Activated CD4-positive, alpha-beta T cell treated with anti-CD3 and anti-CD28 coated beads for 36 hours (primary cell): ENCODE measurements around the gene MICAL2. TPM values are rescaled to one million over a fixed set of nuclear protein-coding genes. Genes with fewer than 3 reads are reported as not detected.
A peak's percentile ranks its signal among the peaks of the same experiment; 100 is the strongest.

Source experiments
- ATAC-seq: fragments of 200-7000 bp; cut with Tn5 transposase; one replicate; pipeline ENCODE4 v1.10.0; 2021; ENCODE audit warnings: mild to moderate bottlenecking, moderate library complexity
- CTCF ChIA-PET: fragments of 350-600 bp; sonication (Branson Sonifier 250); formaldehyde crosslinking; loops from one replicate; lab custom pipeline; 2021; ENCODE audit warnings: antibody characterized with exemption; lab: Charles Lee
- POLR2A ChIA-PET: fragments of 350-600 bp; sonication (Branson Sonifier 250); formaldehyde crosslinking; loops from one replicate; lab custom pipeline; 2021; ENCODE audit warnings: antibody characterized with exemption, inconsistent platforms; lab: Charles Lee
- DNase-seq: peaks from one replicate; pipeline ENCODE4 v3.0.0-alpha.2; 2020
- H3K27ac Mint-ChIP-seq: one replicate; pipeline ENCODE4 v1.8.0; 2021; ENCODE audit warnings: mixed read lengths
- H3K27me3 Mint-ChIP-seq: one replicate; pipeline ENCODE4 v1.8.0; 2021; ENCODE audit warnings: mixed read lengths
- H3K36me3 Mint-ChIP-seq: one replicate; pipeline ENCODE4 v1.8.0; 2021; ENCODE audit warnings: low read depth, mixed read lengths
- H3K4me1 Mint-ChIP-seq: one replicate; pipeline ENCODE4 v1.8.0; 2021; ENCODE audit warnings: mixed read lengths
- H3K4me3 Mint-ChIP-seq: one replicate; pipeline ENCODE4 v1.8.0; 2021; ENCODE audit warnings: mild to moderate bottlenecking, moderate library complexity, mixed read lengths
- H3K9me3 Mint-ChIP-seq: one replicate; pipeline ENCODE4 v1.8.0; 2021; ENCODE audit warnings: low read depth, mixed read lengths
- intact Hi-C, 2 experiments: fragments of 100-400 bp; cut with DNase I in 1 of 2; cut with micrococcal nuclease in 1 of 2; formaldehyde crosslinking; loops; one replicate each; pipeline versions ENCODE4 v1.14.2 to v1.15.1; 2022 to 2024; cut with DNase I, micrococcal nuclease
- total RNA-seq, 2 experiments: library from RNA; stranded (reverse); gene quantifications; one replicate each; pipeline ENCODE4 v1.2.3, GENCODE V29; 2021

Gene MICAL2
- total RNA-seq, 2 experiments from 2014 or later, result 186 to 207 TPM

DNA sequence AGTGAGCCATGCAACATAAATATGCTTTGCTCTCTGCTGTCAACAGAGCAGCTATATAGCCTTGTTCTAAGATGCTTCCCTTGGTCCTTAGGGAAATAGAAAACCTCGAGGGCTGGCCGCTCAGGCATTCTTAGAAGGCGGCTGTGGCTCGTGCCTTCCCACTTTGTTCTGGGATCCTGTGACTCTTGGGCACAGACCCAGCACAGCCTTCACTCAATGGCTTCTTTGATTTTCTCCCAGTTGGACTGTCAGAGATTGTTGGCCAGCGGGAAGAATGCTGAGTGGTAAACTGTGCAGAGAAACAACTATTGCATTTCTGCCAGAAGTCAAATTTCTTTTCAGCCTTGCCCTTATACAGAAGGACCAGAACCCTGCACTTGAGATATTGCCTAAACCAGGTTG is 9.5 kb upstream of the MICAL2 start:
- DNase-seq, result no peak
- no peak overlapping the region for H3K27ac Mint-ChIP-seq
- ATAC-seq, result no peak
- H3K27me3 Mint-ChIP-seq, result peaks cover 5% of the 10 kb centered on the region
- peaks cover 5% of the 10 kb centered on the region for H3K4me1 Mint-ChIP-seq
- no peak overlapping the region for H3K4me3 Mint-ChIP-seq
- intact Hi-C loops, result no loop called here
- POLR2A ChIA-PET, result no interaction called here
- no peaks in the 10 kb centered on the region for H3K9me3 Mint-ChIP-seq
- H3K36me3 Mint-ChIP-seq, result no peaks in the 10 kb centered on the region
- CTCF ChIA-PET, result no interaction called here

- DNase-seq, result no peak
- Mint-ChIP-seq H3K36me3 (no peaks in the 10 kb centered on the region), H3K4me1 (peaks cover 5% of the 10 kb centered on the region), H3K27ac (no peak overlapping the region), H3K27me3 (peaks cover 5% of the 10 kb centered on the region), H3K4me3 (no peak overlapping the region), H3K9me3 (no peaks in the 10 kb centered on the region)
- intact Hi-C loops, result no loop called here
- ChIA-PET POLR2A (no interaction called here), CTCF (interaction anchor here (0.6 kb wide), 1 partner anchor 1265 kb away, joined by 4 read pairs; no protein-coding TSS in a partner anchor)
- no peak for ATAC-seq
Observed at GRCh38 chr11:12101318-12101717, 9.1 kb upstream of the MICAL2 start.

DNA sequence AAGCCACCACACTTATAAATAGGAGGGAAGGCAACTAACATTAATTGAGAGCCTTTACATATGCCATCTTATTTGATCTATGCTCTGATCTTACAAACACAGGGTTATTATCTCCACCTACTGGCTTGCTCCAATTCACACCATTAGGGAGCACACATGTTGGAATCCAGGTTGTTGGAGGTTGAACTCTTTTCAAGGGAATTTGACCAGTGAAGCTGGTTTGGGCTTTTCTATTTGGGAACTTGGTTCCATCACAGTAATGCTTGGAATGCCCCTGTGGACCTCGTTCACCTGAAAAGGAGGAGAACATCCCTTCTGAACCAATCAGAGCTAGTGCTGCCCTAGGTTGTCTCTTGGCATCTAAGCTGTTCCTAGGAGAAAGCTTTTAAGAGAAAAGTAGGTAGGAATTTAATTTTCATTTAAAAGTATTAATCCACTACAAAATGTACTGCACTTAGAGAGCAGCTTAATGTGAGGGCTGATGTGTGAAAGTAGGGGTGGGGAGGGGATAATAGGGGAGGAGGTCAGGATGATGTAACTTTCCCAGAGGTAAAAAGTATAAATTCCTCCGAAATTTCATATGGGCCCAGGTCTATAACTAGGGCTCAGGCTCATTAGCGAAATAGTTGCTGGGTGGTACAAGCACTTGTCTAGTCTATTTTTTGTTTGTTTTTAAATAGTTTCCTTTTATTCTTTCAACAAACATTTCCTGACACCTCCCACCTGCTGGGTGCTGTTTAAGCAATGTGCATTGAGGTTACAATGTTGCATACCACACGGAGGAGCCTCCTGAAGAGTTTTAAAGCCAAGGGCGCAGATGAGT is 7.6 kb upstream of the MICAL2 start:
- ChIA-PET POLR2A (no interaction called here), CTCF (interaction anchor here (1.0 to 2.2 kb wide), 4 partner anchors 12 to 179 kb away, joined by 3 to 11 read pairs (median 4); no protein-coding TSS in a partner anchor)
- peaks cover 5% of the 10 kb centered on the region for H3K27me3 Mint-ChIP-seq
- H3K9me3 Mint-ChIP-seq, result no peaks in the 10 kb centered on the region
- no peaks in the 10 kb centered on the region for H3K36me3 Mint-ChIP-seq
- no peak overlapping the region for H3K27ac Mint-ChIP-seq
- H3K4me1 Mint-ChIP-seq, result peaks cover 9% of the 10 kb centered on the region
- H3K4me3 Mint-ChIP-seq, result no peak overlapping the region
- DNase-seq (no peak), ATAC-seq (no peak)
- intact Hi-C loops, result no loop called here

DNA sequence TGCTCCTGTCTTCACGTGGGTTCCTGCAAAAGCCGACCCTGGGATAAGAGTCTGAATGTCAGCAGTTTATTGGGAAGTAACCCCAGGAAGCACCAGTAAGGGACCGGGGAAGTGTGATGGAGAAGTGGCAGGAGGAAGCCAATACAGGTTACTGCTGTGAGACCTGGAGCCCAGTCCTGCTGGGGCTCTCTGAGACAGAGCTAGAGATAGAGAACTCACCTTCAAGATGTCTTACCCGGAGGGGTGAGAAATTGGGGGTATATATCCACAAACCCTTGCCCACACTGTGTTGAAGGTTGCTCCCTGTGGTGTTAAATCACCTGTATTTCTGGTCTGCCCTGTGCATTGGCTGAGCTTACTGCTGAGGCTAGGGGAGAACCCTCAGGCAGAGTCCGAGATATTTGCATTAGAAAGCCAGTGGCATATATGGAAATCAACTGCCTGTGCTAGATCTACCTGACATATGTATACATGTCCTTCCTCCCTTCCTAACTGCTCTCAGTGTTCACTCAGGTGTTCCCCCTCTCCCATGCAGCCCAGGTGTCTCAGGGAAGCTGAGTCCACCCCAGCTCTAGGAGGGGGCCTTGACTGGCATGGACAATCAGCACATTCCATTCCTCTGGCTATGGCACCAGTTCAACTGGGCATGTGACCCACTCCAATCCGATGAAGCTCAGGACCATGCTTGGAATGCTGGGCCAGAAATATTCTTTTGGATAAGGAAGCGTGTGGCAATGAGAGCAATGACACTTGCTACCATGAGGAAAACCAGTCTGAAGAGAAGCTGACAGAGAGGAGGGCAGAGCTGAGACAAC is 6.8 kb upstream of the MICAL2 start:
- Mint-ChIP-seq H3K4me3 (no peak overlapping the region), H3K4me1 (peaks cover 10% of the 10 kb centered on the region), H3K9me3 (no peaks in the 10 kb centered on the region), H3K36me3 (no peaks in the 10 kb centered on the region), H3K27me3 (peaks cover 3% of the 10 kb centered on the region), H3K27ac (no peak overlapping the region)
- ATAC-seq (no peak), DNase-seq (no peak)
- ChIA-PET POLR2A (no interaction called here), CTCF (interaction anchor here (0.6 to 2.2 kb wide), 5 partner anchors 13 to 178 kb away, joined by 3 to 11 read pairs (median 4); no protein-coding TSS in a partner anchor)
- intact Hi-C loops, result no loop called here

DNA sequence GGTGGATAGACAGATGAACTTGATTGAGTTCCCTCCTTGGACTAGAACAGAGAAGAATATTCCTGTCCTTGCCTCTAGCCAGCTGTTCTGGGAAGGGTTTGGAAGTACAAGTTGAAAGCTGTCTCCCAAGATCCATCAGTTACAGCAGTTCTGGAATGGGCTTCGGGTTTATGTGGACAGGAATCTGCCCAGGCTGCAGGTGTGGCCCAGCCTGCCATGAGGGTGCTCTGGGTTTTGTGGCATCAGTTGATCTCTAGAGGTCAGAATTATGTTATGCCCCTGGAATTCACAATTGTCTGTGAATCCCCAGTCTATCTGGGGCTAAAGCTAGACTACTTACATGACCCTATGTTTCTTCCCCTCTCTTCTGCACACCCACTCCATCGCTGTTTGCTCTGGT is 4.9 kb upstream of the MICAL2 start:
- Mint-ChIP-seq H3K4me1 (peaks cover 19% of the 10 kb centered on the region), H3K36me3 (no peaks in the 10 kb centered on the region), H3K9me3 (no peaks in the 10 kb centered on the region), H3K4me3 (no peak overlapping the region), H3K27ac (no peak overlapping the region), H3K27me3 (peaks cover 2% of the 10 kb centered on the region)
- DNase-seq, result no peak
- intact Hi-C loops, result no loop called here
- ChIA-PET POLR2A (no interaction called here), CTCF (interaction anchor here (1.3 kb wide), 1 partner anchor 16 kb away, joined by 3 read pairs; no protein-coding TSS in a partner anchor)
- ATAC-seq, result no peak

DNA sequence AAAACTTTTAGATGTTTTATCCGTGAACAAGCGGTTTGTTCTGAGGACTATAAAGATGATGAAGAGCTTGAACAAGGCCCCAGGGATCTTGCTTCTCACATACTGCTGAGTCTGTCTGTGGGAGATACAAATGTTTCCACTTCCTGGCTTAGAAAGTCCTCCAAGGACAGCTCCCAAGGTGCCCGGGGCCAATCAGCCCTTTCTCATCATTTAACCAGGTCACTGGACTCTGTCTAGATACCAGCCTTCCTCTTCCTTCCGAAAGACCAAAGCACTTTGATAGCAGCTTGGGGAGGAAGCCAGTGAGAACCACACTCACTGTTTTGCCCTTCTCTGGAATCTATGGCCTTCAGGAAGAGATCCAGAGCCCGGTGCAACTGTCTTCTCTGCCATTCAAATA is 4.3 kb upstream of the MICAL2 start:
- no peak for DNase-seq
- H3K27me3 Mint-ChIP-seq, result peaks cover 2% of the 10 kb centered on the region
- no peaks in the 10 kb centered on the region for H3K36me3 Mint-ChIP-seq
- H3K9me3 Mint-ChIP-seq, result no peaks in the 10 kb centered on the region
- ChIA-PET CTCF (interaction anchor here (0.6 to 1.3 kb wide), 2 partner anchors 16 to 179 kb away, joined by 3 read pairs; no protein-coding TSS in a partner anchor), POLR2A (interaction anchor here (0.5 kb wide), 1 partner anchor 19 kb away, joined by 4 read pairs; no protein-coding TSS in a partner anchor)
- intact Hi-C loops, result no loop called here
- H3K4me3 Mint-ChIP-seq, result no peak overlapping the region
- H3K27ac Mint-ChIP-seq, result no peak overlapping the region
- no peak for ATAC-seq
- peaks cover 19% of the 10 kb centered on the region for H3K4me1 Mint-ChIP-seq

DNA sequence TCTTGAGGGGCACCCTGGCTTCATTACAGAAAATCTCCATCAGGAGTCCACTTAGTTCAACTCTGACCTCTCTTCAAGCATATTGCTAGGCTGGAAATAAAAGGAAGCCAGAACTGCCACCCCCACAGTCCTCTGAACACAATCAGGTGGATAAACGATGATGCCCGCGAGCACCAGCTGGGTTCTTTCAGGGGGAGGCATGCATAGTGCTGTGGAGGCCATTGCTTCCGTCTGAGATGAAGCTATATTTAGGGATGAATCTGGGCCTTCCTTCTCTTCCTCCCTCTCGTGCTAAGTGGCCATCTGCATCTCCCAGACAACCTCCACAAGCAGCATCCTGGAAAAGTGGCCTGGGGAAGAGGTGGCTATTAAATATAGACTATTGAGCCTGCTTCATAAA is 3.9 kb upstream of the MICAL2 start:
- ATAC-seq, result no peak
- no peaks in the 10 kb centered on the region for H3K36me3 Mint-ChIP-seq
- POLR2A ChIA-PET, result interaction anchor here (0.5 kb wide), 1 partner anchor 19 kb away, joined by 4 read pairs; no protein-coding TSS in a partner anchor
- DNase-seq, result no peak
- peaks cover 2% of the 10 kb centered on the region for H3K27me3 Mint-ChIP-seq
- H3K4me1 Mint-ChIP-seq, result peaks cover 20% of the 10 kb centered on the region
- no peaks in the 10 kb centered on the region for H3K9me3 Mint-ChIP-seq
- CTCF ChIA-PET, result interaction anchor here (0.6 kb wide), 1 partner anchor 179 kb away, joined by 3 read pairs; no protein-coding TSS in a partner anchor
- no peak overlapping the region for H3K4me3 Mint-ChIP-seq
- H3K27ac Mint-ChIP-seq, result no peak overlapping the region
- intact Hi-C loops, result no loop called here

DNA sequence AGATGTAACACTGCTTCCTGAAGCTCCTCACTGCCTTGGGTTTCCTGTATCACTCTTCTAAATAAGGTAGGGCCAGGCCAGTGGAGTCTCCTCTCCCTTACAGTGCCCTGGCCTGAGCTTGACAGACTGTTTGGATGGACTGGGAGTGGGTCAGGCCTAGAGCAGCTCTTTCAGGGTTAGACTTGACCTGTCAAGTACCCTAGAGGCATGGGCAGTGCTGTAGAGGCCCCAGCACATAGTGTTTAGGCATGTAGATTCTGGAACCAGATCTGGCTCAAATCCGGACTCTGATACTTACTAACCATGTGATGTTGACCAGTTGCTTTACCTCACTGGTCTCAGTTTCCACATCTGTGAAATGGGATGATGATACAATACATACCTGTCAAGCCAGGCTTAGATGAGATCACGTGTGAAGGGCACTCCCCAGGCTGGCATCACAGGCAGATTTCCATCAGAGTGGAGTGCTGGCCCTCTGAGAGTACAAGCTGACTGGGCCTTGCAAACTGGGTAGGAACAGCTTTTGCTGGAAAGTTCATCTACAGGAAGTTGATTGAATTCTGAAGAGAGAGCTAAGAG is 1.4 kb upstream of the MICAL2 start:
- H3K4me1 Mint-ChIP-seq, result peaks cover 39% of the 10 kb centered on the region

DNA sequence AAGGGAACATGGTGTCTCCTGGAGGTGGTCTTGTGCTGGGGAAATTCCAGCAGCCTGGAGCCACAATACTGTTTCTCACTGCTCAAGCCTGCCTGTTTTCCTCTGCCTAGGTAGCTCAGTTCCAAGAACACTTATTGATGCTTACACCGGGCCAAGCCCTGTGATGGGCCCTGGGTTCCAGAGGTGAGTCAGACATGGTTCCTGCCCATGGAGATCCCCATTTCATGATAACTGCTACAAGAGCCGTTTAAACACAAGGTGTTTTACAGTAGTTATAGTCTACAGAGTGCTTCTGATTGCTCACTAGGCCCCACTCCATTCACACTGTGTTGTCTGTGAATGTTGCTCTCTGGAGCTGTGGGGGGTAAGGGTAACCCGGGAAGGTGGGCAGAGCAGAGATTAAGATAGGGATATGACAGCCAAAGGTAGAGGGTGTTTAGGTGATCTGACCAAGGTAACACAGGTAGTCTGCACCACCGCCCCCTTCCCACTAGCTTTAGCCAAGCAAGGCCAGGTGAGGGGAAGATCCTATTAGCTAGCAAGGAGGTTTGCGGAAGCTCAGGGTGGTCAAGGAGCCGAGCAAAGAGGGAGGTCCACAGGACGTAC is 696 bp upstream of the MICAL2 start:
- intact Hi-C loops, result loop anchor here (1.0 to 10.0 kb wide), 8 partner anchors 41 to 563 kb away; partner anchors contain the start of genes TEAD1 (in 1 of the 2) and USP47 (in 1 of the 2)
- peak overlapping the region; percentile 75 for H3K4me3 Mint-ChIP-seq
- H3K27ac Mint-ChIP-seq, result peak overlapping the region; percentile 90
- ATAC-seq (peak; percentile 66), DNase-seq (peak; percentile 67)
- CTCF ChIA-PET, result interaction anchor here (0.6 to 3.1 kb wide), 6 partner anchors 22 to 171 kb away, joined by 3 to 9 read pairs (median 4); no protein-coding TSS in a partner anchor
- H3K27me3 Mint-ChIP-seq, result no peaks in the 10 kb centered on the region
- no peaks in the 10 kb centered on the region for H3K36me3 Mint-ChIP-seq
- H3K9me3 Mint-ChIP-seq, result no peaks in the 10 kb centered on the region
- peaks cover 41% of the 10 kb centered on the region for H3K4me1 Mint-ChIP-seq
- POLR2A ChIA-PET, result interaction anchor here (0.6 to 1.5 kb wide), 3 partner anchors 41 to 126 kb away, joined by 3 to 10 read pairs (median 3); no protein-coding TSS in a partner anchor

More for the DNA sequence above, 1.4 kb upstream of the MICAL2 start:
- POLR2A ChIA-PET, result interaction anchor here (0.8 to 1.5 kb wide), 2 partner anchors 42 to 127 kb away, joined by 3 to 10 read pairs; no protein-coding TSS in a partner anchor
- H3K4me3 Mint-ChIP-seq, result peak overlapping the region; percentile 75
- H3K36me3 Mint-ChIP-seq, result no peaks in the 10 kb centered on the region
- no peaks in the 10 kb centered on the region for H3K9me3 Mint-ChIP-seq
- peak overlapping the region; percentile 90 for H3K27ac Mint-ChIP-seq
- CTCF ChIA-PET, result interaction anchor here (0.9 to 3.1 kb wide), 6 partner anchors 23 to 172 kb away, joined by 3 to 9 read pairs (median 4); no protein-coding TSS in a partner anchor
- no peaks in the 10 kb centered on the region for H3K27me3 Mint-ChIP-seq
- no peak for ATAC-seq
- intact Hi-C loops, result loop anchor here in 1 of 2 experiments (2.0 kb wide), 1 partner anchor 128 kb away; no protein-coding TSS in a partner anchor
- DNase-seq, result no peak
